AG04449 (cell line): ENCODE data around the gene PES1.

ENCODE experiments used
- CTCF ChIA-PET: fragments of 350-600 bp; formaldehyde crosslinking; extraction: SDS; loops from one replicate; lab custom pipeline; 2021; ENCODE audit warnings: antibody characterized with exemption; lab: Yijun Ruan, JAX
- POLR2A ChIA-PET: fragments of 400-600, 350-600 bp; formaldehyde crosslinking; extraction: SDS; loops from one replicate; lab custom pipeline; 2020; ENCODE audit warnings: antibody characterized with exemption, inconsistent platforms; lab: Yijun Ruan, JAX
- DNase-seq: peaks from one replicate; pipeline ENCODE4 v3.0.0-alpha.2; 2010; ENCODE audit warnings: low read depth, low spot score
- H3K4me3 ChIP-seq: 2 replicates; pipeline ENCODE4 v1.5.1; 2011; ENCODE audit warnings: low read depth, mild to moderate bottlenecking, control low read depth, low read length
- TF ChIP-seq, protein P1 (sequence below): IDR thresholded peaks from one replicate; pipeline ENCODE4 v1.5.1; 2011; ENCODE audit warnings: mild to moderate bottlenecking, moderate library complexity, low read length, control low read depth, inconsistent platforms; ENCODE audit not compliant: insufficient read depth; ENCODE audit errors: missing control alignments

PES1 gene

DNA sequence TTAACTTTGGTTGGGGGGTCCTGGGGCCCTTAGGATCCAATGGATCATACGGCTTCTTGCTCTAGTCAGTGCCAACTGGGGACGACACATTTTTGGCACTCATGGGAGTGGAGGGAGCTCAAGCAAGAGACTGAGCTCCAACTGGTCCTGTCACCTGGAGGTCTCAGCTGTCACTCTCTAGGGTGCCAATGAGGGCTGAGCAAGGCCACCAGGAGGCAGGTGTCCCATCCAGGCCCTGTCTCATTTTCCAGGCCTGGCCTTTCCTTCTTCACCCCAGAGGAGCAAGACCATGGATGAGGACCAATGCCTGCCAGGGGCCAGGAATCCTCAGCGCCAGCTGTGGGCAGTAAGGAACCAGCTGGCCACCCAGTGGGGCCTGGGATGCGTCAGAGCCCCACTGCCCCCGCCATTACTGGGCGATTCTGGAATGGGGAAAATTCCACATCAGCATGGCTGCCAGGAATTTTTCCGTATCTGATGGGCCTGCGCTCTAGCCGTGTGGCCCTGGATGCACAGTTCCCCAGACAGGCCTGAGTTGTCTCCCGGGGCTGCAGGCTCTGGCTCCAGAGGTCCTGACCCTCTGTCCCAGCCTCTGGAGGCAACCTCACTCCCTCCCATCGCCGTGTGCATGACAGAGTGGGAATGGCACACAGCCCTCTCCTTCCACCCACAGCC, 16.6 kb downstream of the PES1 start:
- CTCF ChIA-PET: no interaction called here
- POLR2A ChIA-PET: interaction anchor here (1.1 kb wide), 1 partner anchor 11 kb away, joined by 3 read pairs; no protein-coding TSS in a partner anchor
- DNase-seq: no peak
- TF ChIP-seq, protein P1, sequence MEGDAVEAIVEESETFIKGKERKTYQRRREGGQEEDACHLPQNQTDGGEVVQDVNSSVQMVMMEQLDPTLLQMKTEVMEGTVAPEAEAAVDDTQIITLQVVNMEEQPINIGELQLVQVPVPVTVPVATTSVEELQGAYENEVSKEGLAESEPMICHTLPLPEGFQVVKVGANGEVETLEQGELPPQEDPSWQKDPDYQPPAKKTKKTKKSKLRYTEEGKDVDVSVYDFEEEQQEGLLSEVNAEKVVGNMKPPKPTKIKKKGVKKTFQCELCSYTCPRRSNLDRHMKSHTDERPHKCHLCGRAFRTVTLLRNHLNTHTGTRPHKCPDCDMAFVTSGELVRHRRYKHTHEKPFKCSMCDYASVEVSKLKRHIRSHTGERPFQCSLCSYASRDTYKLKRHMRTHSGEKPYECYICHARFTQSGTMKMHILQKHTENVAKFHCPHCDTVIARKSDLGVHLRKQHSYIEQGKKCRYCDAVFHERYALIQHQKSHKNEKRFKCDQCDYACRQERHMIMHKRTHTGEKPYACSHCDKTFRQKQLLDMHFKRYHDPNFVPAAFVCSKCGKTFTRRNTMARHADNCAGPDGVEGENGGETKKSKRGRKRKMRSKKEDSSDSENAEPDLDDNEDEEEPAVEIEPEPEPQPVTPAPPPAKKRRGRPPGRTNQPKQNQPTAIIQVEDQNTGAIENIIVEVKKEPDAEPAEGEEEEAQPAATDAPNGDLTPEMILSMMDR: no peak
- no peak overlapping the region for H3K4me3 ChIP-seq

DNA sequence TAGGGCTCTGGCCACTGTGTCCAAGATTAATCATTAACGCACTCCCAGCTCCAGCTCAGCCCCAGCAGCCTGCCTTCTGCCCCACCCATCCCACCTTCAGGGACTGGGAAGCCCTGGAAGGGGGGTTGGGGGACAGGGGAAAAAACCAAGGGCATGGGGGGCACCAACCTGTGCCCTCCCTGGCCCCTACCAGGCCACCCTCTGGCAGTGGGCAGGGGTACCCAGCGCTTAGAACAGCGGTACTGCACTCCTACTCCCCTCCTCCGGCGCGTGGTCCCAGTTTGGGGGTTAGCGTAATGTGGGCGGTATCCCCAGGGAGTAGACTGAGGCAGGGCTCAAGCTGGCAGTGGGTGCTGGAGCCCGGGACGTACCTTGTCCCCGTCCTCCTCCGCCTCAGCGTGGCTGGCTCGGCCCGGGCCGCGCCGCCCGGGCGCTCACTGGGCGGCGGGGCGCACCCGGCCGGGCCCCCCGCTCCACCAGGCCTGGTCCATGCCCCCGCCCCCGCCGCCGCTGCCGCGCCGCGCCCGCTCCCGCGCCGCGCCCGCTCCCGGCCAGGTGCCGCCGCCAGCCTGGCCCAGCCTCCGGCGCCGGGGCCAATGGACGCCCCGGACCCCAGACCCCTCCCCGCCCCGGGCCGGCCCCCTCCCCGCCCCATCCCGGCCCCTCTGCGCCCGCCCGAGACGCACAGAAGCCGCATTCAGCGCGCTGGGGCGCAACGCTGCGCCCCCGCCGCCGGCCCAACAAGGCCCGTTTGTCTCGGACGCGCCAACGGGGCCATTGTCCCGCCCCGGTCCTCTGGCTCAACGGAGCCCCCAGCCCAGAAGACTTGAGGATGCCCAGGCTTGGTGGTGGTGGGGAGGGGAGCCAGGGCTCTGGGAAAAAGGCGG, 17.4 kb downstream of the PES1 start, which contains the start of gene GAL3ST1:
Gene GAL3ST1, minus strand, starts transcription at position 571 of the 887 bp plus-strand sequence. CDS start 17,273 bp downstream, outside the sequence.
- TF ChIP-seq, protein P1: no peak
- CTCF ChIA-PET: no interaction called here
- no peak for DNase-seq
- POLR2A ChIA-PET: no interaction called here
- no peak within 1 kb of the TSS for H3K4me3 ChIP-seq

DNA sequence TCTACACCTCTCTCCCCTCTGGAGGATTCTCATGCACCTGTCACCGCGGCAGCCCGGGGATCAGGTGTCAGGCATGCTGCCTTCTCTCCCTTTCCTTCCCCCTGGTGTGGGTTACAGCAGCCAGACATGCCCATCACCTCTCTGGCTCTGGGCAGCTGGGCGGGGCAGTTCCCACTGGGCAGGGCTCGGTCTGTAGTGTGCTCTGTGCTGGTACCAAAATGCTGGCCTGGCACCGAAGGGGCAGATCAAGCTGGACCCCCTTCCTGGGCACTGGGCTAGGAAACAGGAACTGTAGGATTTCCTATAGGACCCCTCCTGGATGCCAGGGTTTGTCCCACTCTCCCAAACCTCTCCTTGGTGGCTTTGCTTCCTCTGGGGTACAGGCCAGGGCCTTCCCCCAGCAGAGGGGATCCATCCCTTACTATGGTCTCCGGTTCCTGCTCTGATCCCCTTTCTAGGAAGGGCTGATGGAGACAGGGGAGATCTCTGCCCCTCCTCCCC, 18.1 kb downstream of the PES1 start:
- TF ChIP-seq, protein P1: no peak
- H3K4me3 ChIP-seq: no peak overlapping the region
- DNase-seq: no peak
- CTCF ChIA-PET: no interaction called here
- POLR2A ChIA-PET: no interaction called here

GRCh38 chr22:30572840-30573593, 18.7 kb downstream of the PES1 start:
- CTCF ChIA-PET: interaction anchor here (1.2 kb wide), 1 partner anchor 17 kb away, joined by 3 read pairs; no protein-coding TSS in a partner anchor
- POLR2A ChIA-PET: interaction anchor here (0.5 kb wide), 1 partner anchor 9 kb away, joined by 3 read pairs; no protein-coding TSS in a partner anchor
- no peak overlapping the region for H3K4me3 ChIP-seq
- DNase-seq: no peak
- TF ChIP-seq, protein P1: no peak

DNA sequence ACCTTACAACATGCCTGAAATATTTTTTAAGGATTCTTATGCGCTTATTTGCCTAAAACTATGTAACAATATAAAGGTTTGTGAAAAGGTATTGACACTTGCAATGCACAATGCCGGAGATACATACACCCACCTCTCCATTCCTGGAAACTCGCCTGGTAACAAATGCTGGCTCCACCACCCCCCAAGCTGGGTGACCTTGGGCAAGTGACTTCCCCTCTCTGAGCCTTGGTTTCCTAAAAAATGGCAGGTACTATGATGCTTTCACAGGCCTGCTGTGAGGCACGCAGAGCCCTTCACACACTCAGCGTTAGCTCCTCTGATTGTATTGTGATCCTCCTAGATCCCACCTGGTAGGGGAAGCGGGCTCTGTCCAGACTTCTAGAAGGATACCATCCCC, 19.5 kb downstream of the PES1 start:
- DNase-seq: no peak
- ChIA-PET CTCF (interaction anchor here (1.2 kb wide), 1 partner anchor 17 kb away, joined by 3 read pairs; no protein-coding TSS in a partner anchor), POLR2A (interaction anchor here (1.0 kb wide), 1 partner anchor 10 kb away, joined by 3 read pairs; no protein-coding TSS in a partner anchor)
- TF ChIP-seq, protein P1: no peak
- no peak overlapping the region for H3K4me3 ChIP-seq
